ENCODE measurements around the gene LRBA. TPM values are rescaled to one million over a fixed set of nuclear protein-coding genes. Genes with fewer than 3 reads are reported as not detected.

Gene LRBA
- total and polyA plus RNA-seq, 9 of the 15 experiments (the other 6 are each of a cell fraction or from before 2014, with no cell fraction given) = 24.2 to 88.7 (median 59.7) TPM

DNA sequence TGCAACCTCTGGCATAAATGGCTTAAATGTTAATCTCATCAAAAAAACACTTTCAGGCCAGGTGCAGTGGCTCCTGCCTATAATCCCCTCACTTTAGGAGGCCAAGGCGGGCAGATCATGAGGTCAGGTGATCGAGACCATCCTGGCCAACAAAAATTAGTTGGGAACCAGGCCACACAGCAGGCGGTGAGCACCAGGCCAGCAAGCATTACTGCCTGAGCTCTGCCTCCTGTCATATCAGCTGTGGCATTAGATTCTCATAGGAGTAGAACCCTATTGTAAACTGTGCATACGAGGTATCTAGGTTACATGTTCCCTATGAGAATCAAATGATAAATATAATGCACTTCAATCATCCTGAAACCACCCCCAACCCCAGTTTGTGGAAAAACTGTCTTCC lies 125.8 kb downstream of the LRBA start (continued):
- no peak for TF ChIP-seq RBBP5 (IDR thresholded peaks at IDR 0.05; ENCODE audit: borderline replicate concordance, insufficient read depth, low read length, poor library complexity, severe bottlenecking)

DNA sequence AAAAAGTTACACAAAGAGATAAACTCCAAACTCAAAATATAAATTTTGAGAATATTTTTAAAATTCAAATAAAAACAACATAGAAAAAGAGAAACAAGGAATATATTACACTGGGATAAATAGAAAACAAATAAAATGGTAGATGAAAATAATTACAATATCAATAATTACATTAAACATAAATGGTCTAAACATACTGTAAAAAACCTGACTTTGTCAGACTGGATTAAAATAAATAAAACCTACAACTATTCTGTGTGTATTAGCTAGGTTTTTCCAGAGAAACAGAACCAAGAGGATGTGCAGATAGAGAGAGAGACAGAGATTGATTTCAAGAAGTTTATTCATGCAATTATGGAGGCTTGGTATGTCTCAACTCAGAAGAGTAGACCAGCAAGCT lies 126.5 kb downstream of the LRBA start:
- ChIA-PET CTCF (ENCODE audit: low intra/inter-chr PET ratio) (no interaction called here), POLR2A (no interaction called here)
- no peaks in the 10 kb centered on the region for H3K9me3 ChIP-seq (replicated peaks; ENCODE audit: control insufficient read depth, insufficient read depth, low read depth, low read length)
- no peaks in the 10 kb centered on the region for H3K9me1 ChIP-seq (ENCODE audit: control insufficient read depth, insufficient read depth, low read length)
- no peak overlapping the region for H3K4me3 ChIP-seq
- FAIRE-seq (no peak), DNase-seq (ENCODE audit: extremely low read depth in 1 of 4, low spot score in 3 of 4) (no peak), ATAC-seq (no peak)
- H3K9ac ChIP-seq (ENCODE audit: insufficient read depth in 1 of 2, low read depth in 2 of 2, low read length in 2 of 2) = no peak overlapping the region
- no peaks in the 10 kb centered on the region for H4K20me1 ChIP-seq (replicated peaks; ENCODE audit: control insufficient read depth, insufficient read depth, low read length)
- peaks cover 14% of the 10 kb centered on the region; the same call in 2 of the 3 replicates for H3K36me3 ChIP-seq (ENCODE audit: control insufficient read depth, insufficient read depth, low read length)
- TF ChIP-seq ZNF507 (tag; conservative IDR thresholded peaks at IDR 0.05) (peak; percentile 91), JUND (IDR thresholded peaks at IDR 0.05; ENCODE audit: borderline replicate concordance, low read depth, low read length) (no peak), JUND (tag; IDR thresholded peaks at IDR 0.05; ENCODE audit: borderline replicate concordance, low read depth, low read length) (no peak)
- no peaks in the 10 kb centered on the region; a peak in 1 of 5 replicates for H3K4me1 ChIP-seq (replicated peaks in 1 of 2; ENCODE audit: control insufficient read depth in 2 of 2, insufficient read depth in 2 of 2, low read length in 2 of 2)
- BruUV-seq (replicated peaks) = no TSS peak
- no peak overlapping the region for H3K27ac ChIP-seq (ENCODE audit: extremely low read depth, low read depth, low read length)
- H2AFZ ChIP-seq (ENCODE audit: low read depth, low read length) = no peak overlapping the region
- H3K79me2 ChIP-seq (ENCODE audit: control insufficient read depth, insufficient read depth, low read length) = 0 out of 3 replicates have a peak, but pooled peaks cover 2% of the 10 kb centered on the region
- in situ Hi-C loops (cut with MboI) = no loop called here
- H3K27me3 ChIP-seq (ENCODE audit: control insufficient read depth in 2 of 2, insufficient read depth in 2 of 2, low read length in 2 of 2) = no peaks in the 10 kb centered on the region
- intact Hi-C loops (cut with micrococcal nuclease) = no loop called here
- H3K4me2 ChIP-seq (ENCODE audit: insufficient read depth, low read length) = no peak overlapping the region

DNA sequence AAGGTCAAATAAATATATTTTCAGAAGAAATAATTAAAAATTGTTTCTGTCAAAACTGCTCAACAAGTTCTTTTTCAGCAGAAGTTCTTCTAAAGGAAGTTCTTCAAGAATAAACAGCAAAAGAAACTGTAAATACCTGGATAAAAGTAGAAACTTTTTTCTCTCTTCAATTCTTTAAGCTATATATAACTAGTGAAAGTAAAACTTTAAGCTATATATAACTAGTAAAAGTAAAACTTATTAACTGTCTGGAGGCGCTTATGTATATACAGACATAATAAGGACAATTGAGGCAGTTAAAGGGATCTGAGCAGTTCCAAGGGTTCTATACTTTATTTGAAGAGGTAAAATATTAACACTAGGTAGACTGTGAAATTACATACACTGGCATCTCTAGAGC lies 126.9 kb downstream of the LRBA start:
- ATAC-seq (no peak), FAIRE-seq (no peak), DNase-seq (ENCODE audit: extremely low read depth in 1 of 4, low spot score in 3 of 4) (no peak)
- Histone ChIP-seq H3K27ac (ENCODE audit: extremely low read depth, low read depth, low read length) (no peak overlapping the region; the same call in 2 of the 3 replicates), H2AFZ (ENCODE audit: low read depth, low read length) (no peak overlapping the region), H3K79me2 (ENCODE audit: control insufficient read depth, insufficient read depth, low read length) (0 out of 3 replicates have a peak, but pooled peaks cover 2% of the 10 kb centered on the region), H3K27me3 (ENCODE audit: control insufficient read depth in 2 of 2, insufficient read depth in 2 of 2, low read length in 2 of 2) (no peaks in the 10 kb centered on the region), H3K4me3 (no peak overlapping the region), H3K4me2 (ENCODE audit: insufficient read depth, low read length) (no peak overlapping the region), H3K36me3 (ENCODE audit: control insufficient read depth, insufficient read depth, low read length) (peaks cover 14% of the 10 kb centered on the region; the same call in 2 of the 3 replicates), H3K9me1 (ENCODE audit: control insufficient read depth, insufficient read depth, low read length) (no peaks in the 10 kb centered on the region), H3K9ac (ENCODE audit: insufficient read depth in 1 of 2, low read depth in 2 of 2, low read length in 2 of 2) (no peak overlapping the region), H4K20me1 (replicated peaks; ENCODE audit: control insufficient read depth, insufficient read depth, low read length) (no peaks in the 10 kb centered on the region), H3K9me3 (replicated peaks; ENCODE audit: control insufficient read depth, insufficient read depth, low read depth, low read length) (no peaks in the 10 kb centered on the region), H3K4me1 (replicated peaks in 1 of 2; ENCODE audit: control insufficient read depth in 2 of 2, insufficient read depth in 2 of 2, low read length in 2 of 2) (no peaks in the 10 kb centered on the region; a peak in 1 of 5 replicates)
- no TSS peak for BruUV-seq (replicated peaks)
- intact Hi-C loops (cut with micrococcal nuclease) = no loop called here
- in situ Hi-C loops (cut with MboI) = no loop called here
- ChIA-PET CTCF (ENCODE audit: low intra/inter-chr PET ratio) (no interaction called here), POLR2A (no interaction called here)
- WGBS (ENCODE audit: insufficient coverage, low coverage, missing lambda C conversion rate) = 0% methylated on average over 1 of the region's 1 CpG
- TF ChIP-seq SIN3B (IDR thresholded peaks at IDR 0.05; ENCODE audit: low read depth) (no peak), NR1H2 (CRISPR knock-in tag; IDR thresholded peaks at IDR 0.05) (no peak), CEBPG (CRISPR knock-in tag; IDR thresholded peaks at IDR 0.05) (no peak), CEBPG (tag; conservative IDR thresholded peaks at IDR 0.05 in 1 of 2, IDR thresholded peaks at IDR 0.05 in 1 of 2) (no peak), HMGN3 (IDR thresholded peaks at IDR 0.05; ENCODE audit: borderline replicate concordance, extremely low read depth, insufficient read length, low read depth, low read length) (no peak), MBD1 (CRISPR knock-in tag; IDR thresholded peaks at IDR 0.05) (no peak), ARHGAP35 (IDR thresholded peaks at IDR 0.05; ENCODE audit: partially characterized antibody) (no peak)
- TF ChIP-seq, protein P1, sequence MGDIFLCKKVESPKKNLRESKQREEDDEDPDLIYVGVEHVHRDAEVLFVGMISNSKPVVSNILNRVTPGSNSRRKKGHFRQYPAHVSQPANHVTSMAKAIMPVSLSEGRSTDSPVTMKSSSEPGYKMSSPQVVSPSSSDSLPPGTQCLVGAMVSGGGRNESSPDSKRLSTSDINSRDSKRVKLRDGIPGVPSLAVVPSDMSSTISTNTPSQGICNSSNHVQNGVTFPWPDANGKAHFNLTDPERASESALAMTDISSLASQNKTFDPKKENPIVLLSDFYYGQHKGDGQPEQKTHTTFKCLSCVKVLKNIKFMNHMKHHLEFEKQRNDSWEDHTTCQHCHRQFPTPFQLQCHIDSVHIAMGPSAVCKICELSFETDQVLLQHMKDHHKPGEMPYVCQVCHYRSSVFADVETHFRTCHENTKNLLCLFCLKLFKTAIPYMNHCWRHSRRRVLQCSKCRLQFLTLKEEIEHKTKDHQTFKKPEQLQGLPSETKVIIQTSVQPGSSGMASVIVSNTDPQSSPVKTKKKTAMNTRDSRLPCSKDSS (IDR thresholded peaks at IDR 0.05; ENCODE audit: low read depth, partially characterized antibody) = no peak

Measured in K562 (cell line).